ENCODE measurements around the gene ABCA12. TPM values are rescaled to one million over a fixed set of nuclear protein-coding genes. Genes with fewer than 3 reads are reported as not detected.

ABCA12 gene
- polyA plus RNA-seq, 1 of the 3 experiments (the other 2 are of a cell fraction): 0.07 TPM

DNA sequence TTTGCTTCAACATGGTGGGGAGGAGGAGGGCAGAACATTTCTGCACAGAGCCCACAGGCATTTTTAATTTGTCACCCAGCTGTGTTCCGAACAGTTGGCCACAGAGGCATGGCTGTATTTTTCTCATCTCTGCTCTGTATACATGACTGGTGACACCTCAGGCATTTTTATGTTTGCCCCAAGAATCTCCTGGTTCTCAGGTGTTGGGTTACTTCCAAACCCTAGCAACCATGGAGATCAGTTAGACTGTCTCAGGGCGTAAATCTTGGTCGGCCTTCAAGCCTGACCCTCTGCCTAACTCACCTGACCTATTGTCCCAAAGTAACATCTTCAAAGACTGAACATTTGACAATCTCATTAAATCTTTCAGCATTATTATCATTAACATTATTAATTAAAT, 100.0 kb downstream of the ABCA12 start:
- WGBS (ENCODE audit: low lambda C conversion rate): 76% methylated on average over 3 of the region's 3 CpGs
- Histone ChIP-seq H3K27me3 (ENCODE audit: insufficient read depth) (no peaks in the 10 kb centered on the region), H3K9ac (no peak overlapping the region), H3K4me3 (ENCODE audit: low read depth in 2 of 2, low read length in 1 of 2) (no peak overlapping the region), H3K4me1 (ENCODE audit: control insufficient read depth in 1 of 2, insufficient read depth in 2 of 2, low read depth in 1 of 2, low read length in 1 of 2) (peaks cover 0 to 4% of the 10 kb centered on the region in 2 experiments; a peak in 2 of 4 replicates), H3K27ac (ENCODE audit: low read depth in 2 of 2, low read length in 1 of 2) (no peak overlapping the region; a peak in 1 of 4 replicates), H4K20me1 (ENCODE audit: insufficient read depth) (no peaks in the 10 kb centered on the region), H3K9me2 (no peaks in the 10 kb centered on the region; the same call in 1 of the 2 replicates), H3K79me2 (ENCODE audit: insufficient read depth) (no peaks in the 10 kb centered on the region), H3K36me3 (replicated peaks in 1 of 2; ENCODE audit: control insufficient read depth in 1 of 2, insufficient read depth in 2 of 2, low read length in 1 of 2) (no peaks in the 10 kb centered on the region), H2AFZ (ENCODE audit: low read depth) (no peak overlapping the region), H3K9me3 (no peaks in the 10 kb centered on the region), H3F3A (replicated peaks; ENCODE audit: insufficient read depth) (no peaks in the 10 kb centered on the region), H3K4me2 (no peak overlapping the region)
- TF ChIP-seq GATA2 (CRISPR knock-in tag; IDR thresholded peaks at IDR 0.05) (no peak), CHD2 (IDR thresholded peaks at IDR 0.05; ENCODE audit: low read length, partially characterized antibody) (no peak)
- TF ChIP-seq, protein P1, sequence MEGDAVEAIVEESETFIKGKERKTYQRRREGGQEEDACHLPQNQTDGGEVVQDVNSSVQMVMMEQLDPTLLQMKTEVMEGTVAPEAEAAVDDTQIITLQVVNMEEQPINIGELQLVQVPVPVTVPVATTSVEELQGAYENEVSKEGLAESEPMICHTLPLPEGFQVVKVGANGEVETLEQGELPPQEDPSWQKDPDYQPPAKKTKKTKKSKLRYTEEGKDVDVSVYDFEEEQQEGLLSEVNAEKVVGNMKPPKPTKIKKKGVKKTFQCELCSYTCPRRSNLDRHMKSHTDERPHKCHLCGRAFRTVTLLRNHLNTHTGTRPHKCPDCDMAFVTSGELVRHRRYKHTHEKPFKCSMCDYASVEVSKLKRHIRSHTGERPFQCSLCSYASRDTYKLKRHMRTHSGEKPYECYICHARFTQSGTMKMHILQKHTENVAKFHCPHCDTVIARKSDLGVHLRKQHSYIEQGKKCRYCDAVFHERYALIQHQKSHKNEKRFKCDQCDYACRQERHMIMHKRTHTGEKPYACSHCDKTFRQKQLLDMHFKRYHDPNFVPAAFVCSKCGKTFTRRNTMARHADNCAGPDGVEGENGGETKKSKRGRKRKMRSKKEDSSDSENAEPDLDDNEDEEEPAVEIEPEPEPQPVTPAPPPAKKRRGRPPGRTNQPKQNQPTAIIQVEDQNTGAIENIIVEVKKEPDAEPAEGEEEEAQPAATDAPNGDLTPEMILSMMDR (IDR thresholded peaks at IDR 0.05): no peak
- no peak for DNase-seq
- ChIA-PET CTCF (interaction anchor here (0.7 kb wide), 1 partner anchor 233 kb away, joined by 3 read pairs; no protein-coding TSS in a partner anchor), POLR2A (no interaction called here)

- Histone ChIP-seq H3K4me3 (ENCODE audit: low read depth in 2 of 2, low read length in 1 of 2) (no peak overlapping the region), H3K9me2 (no peaks in the 10 kb centered on the region; the same call in 1 of the 2 replicates), H3K4me1 (ENCODE audit: control insufficient read depth in 1 of 2, insufficient read depth in 2 of 2, low read depth in 1 of 2, low read length in 1 of 2) (peaks cover 0 to 11% of the 10 kb centered on the region in 2 experiments; a peak in 2 of 4 replicates), H3K27me3 (ENCODE audit: insufficient read depth) (no peaks in the 10 kb centered on the region), H3K9ac (no peak overlapping the region), H4K20me1 (ENCODE audit: insufficient read depth) (no peaks in the 10 kb centered on the region), H3K36me3 (replicated peaks in 1 of 2; ENCODE audit: control insufficient read depth in 1 of 2, insufficient read depth in 2 of 2, low read length in 1 of 2) (no peaks in the 10 kb centered on the region), H3K4me2 (no peak overlapping the region), H3K79me2 (ENCODE audit: insufficient read depth) (no peaks in the 10 kb centered on the region), H3F3A (replicated peaks; ENCODE audit: insufficient read depth) (no peaks in the 10 kb centered on the region), H2AFZ (ENCODE audit: low read depth) (no peak overlapping the region), H3K9me3 (no peaks in the 10 kb centered on the region), H3K27ac (ENCODE audit: low read depth in 2 of 2, low read length in 1 of 2) (no peak overlapping the region)
- POLR2A ChIA-PET: no interaction called here
- WGBS (ENCODE audit: low lambda C conversion rate): 42% methylated on average over 1 of the region's 1 CpG
- TF ChIP-seq GABPA (IDR thresholded peaks at IDR 0.05; ENCODE audit: low read depth): no peak
- no peak for TF ChIP-seq TCF12 (IDR thresholded peaks at IDR 0.05)
- TF ChIP-seq, protein P2, sequence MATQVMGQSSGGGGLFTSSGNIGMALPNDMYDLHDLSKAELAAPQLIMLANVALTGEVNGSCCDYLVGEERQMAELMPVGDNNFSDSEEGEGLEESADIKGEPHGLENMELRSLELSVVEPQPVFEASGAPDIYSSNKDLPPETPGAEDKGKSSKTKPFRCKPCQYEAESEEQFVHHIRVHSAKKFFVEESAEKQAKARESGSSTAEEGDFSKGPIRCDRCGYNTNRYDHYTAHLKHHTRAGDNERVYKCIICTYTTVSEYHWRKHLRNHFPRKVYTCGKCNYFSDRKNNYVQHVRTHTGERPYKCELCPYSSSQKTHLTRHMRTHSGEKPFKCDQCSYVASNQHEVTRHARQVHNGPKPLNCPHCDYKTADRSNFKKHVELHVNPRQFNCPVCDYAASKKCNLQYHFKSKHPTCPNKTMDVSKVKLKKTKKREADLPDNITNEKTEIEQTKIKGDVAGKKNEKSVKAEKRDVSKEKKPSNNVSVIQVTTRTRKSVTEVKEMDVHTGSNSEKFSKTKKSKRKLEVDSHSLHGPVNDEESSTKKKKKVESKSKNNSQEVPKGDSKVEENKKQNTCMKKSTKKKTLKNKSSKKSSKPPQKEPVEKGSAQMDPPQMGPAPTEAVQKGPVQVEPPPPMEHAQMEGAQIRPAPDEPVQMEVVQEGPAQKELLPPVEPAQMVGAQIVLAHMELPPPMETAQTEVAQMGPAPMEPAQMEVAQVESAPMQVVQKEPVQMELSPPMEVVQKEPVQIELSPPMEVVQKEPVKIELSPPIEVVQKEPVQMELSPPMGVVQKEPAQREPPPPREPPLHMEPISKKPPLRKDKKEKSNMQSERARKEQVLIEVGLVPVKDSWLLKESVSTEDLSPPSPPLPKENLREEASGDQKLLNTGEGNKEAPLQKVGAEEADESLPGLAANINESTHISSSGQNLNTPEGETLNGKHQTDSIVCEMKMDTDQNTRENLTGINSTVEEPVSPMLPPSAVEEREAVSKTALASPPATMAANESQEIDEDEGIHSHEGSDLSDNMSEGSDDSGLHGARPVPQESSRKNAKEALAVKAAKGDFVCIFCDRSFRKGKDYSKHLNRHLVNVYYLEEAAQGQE (IDR thresholded peaks at IDR 0.05; ENCODE audit: low read depth, low read length): no peak
- CTCF ChIA-PET: no interaction called here
- DNase-seq: no peak
Observed at GRCh38 chr2:215036314-215036713, 102.1 kb downstream of the ABCA12 start.
